ENCODE measurements around the gene TMEM30B. TPM values are rescaled to one million over a fixed set of nuclear protein-coding genes. Genes with fewer than 3 reads are reported as not detected.

Gene TMEM30B, protein sequence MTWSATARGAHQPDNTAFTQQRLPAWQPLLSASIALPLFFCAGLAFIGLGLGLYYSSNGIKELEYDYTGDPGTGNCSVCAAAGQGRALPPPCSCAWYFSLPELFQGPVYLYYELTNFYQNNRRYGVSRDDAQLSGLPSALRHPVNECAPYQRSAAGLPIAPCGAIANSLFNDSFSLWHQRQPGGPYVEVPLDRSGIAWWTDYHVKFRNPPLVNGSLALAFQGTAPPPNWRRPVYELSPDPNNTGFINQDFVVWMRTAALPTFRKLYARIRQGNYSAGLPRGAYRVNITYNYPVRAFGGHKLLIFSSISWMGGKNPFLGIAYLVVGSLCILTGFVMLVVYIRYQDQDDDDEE
- total RNA-seq: 0.07 TPM in 1 of 2 replicates, not detected in the other
- long read RNA-seq: 0 reads

- Mint-ChIP-seq H3K27ac (ENCODE audit: unreplicated experiment) (no peak within 1 kb of the TSS), H3K4me3 (peak within 1 kb of the TSS; percentile 62)
- TF ChIP-seq, protein P1, sequence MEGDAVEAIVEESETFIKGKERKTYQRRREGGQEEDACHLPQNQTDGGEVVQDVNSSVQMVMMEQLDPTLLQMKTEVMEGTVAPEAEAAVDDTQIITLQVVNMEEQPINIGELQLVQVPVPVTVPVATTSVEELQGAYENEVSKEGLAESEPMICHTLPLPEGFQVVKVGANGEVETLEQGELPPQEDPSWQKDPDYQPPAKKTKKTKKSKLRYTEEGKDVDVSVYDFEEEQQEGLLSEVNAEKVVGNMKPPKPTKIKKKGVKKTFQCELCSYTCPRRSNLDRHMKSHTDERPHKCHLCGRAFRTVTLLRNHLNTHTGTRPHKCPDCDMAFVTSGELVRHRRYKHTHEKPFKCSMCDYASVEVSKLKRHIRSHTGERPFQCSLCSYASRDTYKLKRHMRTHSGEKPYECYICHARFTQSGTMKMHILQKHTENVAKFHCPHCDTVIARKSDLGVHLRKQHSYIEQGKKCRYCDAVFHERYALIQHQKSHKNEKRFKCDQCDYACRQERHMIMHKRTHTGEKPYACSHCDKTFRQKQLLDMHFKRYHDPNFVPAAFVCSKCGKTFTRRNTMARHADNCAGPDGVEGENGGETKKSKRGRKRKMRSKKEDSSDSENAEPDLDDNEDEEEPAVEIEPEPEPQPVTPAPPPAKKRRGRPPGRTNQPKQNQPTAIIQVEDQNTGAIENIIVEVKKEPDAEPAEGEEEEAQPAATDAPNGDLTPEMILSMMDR (conservative IDR thresholded peaks at IDR 0.05): no peak
These were observed at the start of gene TMEM30B for GRCh38 chr14:61281186-61281947. Gene TMEM30B, minus strand, starts transcription at chr14:61281338. Its CDS starts 191 bp downstream, at chr14:61281147.

DNA sequence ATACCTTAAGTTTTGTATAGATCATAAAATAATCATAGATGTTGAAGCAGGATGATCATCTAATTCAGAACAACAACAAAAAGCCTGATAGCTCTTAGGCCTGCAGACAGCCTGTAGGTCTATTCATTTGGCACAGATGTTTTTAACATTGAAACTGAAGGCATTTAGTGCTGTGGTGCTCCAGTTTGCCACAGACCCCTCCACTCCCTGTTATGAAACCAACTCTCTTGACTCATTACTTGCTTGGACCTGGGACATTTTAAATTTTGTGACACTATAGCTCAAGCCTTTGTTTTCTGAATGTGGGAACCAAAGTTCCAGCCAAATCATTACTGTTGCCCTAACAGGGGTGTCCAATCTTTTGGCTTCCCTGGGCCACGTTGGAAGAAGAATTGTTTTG lies 49.4 kb upstream of the TMEM30B start:
- Mint-ChIP-seq H3K27me3 (ENCODE audit: low read depth) (peaks cover 18% of the 10 kb centered on the region), H3K4me1 (no peaks in the 10 kb centered on the region), H3K9me3 (peaks cover 3% of the 10 kb centered on the region)

More at GRCh38 chr14:61281186-61281947, at the start of gene TMEM30B:
- DNase-seq (ENCODE audit: low read depth, low spot score): no peak
- Mint-ChIP-seq H3K9me3 (no peaks in the 10 kb centered on the region), H3K36me3 (ENCODE audit: low read depth) (peaks cover 4% of the 10 kb centered on the region), H3K4me1 (no peaks in the 10 kb centered on the region), H3K27me3 (ENCODE audit: low read depth) (peaks cover 93% of the 10 kb centered on the region)

DNA sequence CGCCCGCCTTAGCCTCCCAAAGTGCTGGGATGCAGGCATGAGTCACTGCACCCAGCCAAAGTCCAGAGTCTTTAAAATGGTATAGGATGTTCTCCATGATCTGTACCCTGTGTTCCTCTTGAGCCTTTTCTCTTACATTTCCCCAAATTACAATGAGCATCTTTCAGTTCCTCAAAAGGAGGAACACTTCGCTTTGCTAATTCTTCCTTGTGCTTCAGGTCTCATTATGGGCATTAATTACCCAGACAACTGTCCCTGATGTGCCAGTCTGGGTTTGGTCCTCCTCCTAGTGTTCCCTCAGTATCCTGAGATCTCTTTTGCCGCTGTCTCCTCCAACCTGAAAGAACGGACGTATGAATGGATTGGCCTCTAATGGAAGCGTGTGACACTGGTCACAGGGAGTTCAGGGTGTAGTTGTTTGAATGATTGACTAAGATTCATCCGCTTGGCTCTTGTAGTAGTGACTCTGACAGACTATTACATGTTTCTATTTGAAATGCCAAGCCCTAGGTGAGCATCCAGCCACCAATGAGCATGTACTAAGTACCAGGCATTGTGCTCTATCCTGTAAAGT lies 48.4 kb upstream of the TMEM30B start:
- Mint-ChIP-seq H3K9me3 (peaks cover 5% of the 10 kb centered on the region), H3K4me1 (no peaks in the 10 kb centered on the region), H3K4me3 (no peak overlapping the region), H3K27me3 (ENCODE audit: low read depth) (peaks cover 27% of the 10 kb centered on the region), H3K36me3 (ENCODE audit: low read depth) (no peaks in the 10 kb centered on the region), H3K27ac (ENCODE audit: unreplicated experiment) (no peak overlapping the region)
- DNase-seq (ENCODE audit: low read depth, low spot score): no peak
- TF ChIP-seq, protein P1 (conservative IDR thresholded peaks at IDR 0.05): no peak

More for the DNA sequence above, 49.4 kb upstream of the TMEM30B start:
- Mint-ChIP-seq H3K36me3 (ENCODE audit: low read depth) (no peaks in the 10 kb centered on the region), H3K4me3 (no peak overlapping the region), H3K27ac (ENCODE audit: unreplicated experiment) (no peak overlapping the region)
- TF ChIP-seq, protein P1 (conservative IDR thresholded peaks at IDR 0.05): no peak
- DNase-seq (ENCODE audit: low read depth, low spot score): no peak

GRCh38 chr14:61328626-61329262 lies 47.6 kb upstream of the TMEM30B start:
- no peak for DNase-seq (ENCODE audit: low read depth, low spot score)
- Mint-ChIP-seq H3K4me3 (no peak overlapping the region), H3K27ac (ENCODE audit: unreplicated experiment) (no peak overlapping the region), H3K36me3 (ENCODE audit: low read depth) (no peaks in the 10 kb centered on the region), H3K4me1 (no peaks in the 10 kb centered on the region), H3K9me3 (peaks cover 5% of the 10 kb centered on the region), H3K27me3 (ENCODE audit: low read depth) (peaks cover 32% of the 10 kb centered on the region)
- TF ChIP-seq, protein P1 (conservative IDR thresholded peaks at IDR 0.05): no peak

DNA sequence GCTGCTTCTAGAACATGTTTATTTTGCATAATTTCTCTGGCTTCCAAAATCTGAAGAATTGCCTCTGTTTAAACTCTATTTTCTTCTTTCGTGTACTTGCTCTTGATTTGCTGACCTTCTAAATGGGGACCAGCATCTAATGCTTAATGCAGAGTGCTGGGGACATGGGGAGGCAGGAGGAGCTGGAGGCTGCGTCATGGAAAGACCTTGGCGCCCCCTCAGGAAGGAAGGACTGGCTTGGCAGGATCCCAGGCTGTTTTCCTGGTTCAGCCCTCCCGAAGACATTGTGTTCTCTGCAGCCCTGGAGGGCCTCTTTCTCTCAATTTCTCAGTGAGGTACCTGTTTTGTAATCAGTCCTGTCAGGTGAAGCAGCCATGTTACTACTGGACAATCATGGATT lies 45.7 kb upstream of the TMEM30B start:
- Mint-ChIP-seq H3K4me1 (no peaks in the 10 kb centered on the region), H3K9me3 (peaks cover 5% of the 10 kb centered on the region), H3K36me3 (ENCODE audit: low read depth) (no peaks in the 10 kb centered on the region), H3K27me3 (ENCODE audit: low read depth) (peaks cover 47% of the 10 kb centered on the region), H3K4me3 (no peak overlapping the region), H3K27ac (ENCODE audit: unreplicated experiment) (no peak overlapping the region)
- TF ChIP-seq, protein P1 (conservative IDR thresholded peaks at IDR 0.05): no peak
- no peak for DNase-seq (ENCODE audit: low read depth, low spot score)

Data from neural crest cell (in vitro differentiated cells).